ENCODE results near the gene ZSCAN10.

Gene ZSCAN10

GRCh38 chr16:3046641-3047386, 52.3 kb downstream of the ZSCAN10 start:
- DNase-seq (ENCODE audit: low read depth) = no peak

DNA sequence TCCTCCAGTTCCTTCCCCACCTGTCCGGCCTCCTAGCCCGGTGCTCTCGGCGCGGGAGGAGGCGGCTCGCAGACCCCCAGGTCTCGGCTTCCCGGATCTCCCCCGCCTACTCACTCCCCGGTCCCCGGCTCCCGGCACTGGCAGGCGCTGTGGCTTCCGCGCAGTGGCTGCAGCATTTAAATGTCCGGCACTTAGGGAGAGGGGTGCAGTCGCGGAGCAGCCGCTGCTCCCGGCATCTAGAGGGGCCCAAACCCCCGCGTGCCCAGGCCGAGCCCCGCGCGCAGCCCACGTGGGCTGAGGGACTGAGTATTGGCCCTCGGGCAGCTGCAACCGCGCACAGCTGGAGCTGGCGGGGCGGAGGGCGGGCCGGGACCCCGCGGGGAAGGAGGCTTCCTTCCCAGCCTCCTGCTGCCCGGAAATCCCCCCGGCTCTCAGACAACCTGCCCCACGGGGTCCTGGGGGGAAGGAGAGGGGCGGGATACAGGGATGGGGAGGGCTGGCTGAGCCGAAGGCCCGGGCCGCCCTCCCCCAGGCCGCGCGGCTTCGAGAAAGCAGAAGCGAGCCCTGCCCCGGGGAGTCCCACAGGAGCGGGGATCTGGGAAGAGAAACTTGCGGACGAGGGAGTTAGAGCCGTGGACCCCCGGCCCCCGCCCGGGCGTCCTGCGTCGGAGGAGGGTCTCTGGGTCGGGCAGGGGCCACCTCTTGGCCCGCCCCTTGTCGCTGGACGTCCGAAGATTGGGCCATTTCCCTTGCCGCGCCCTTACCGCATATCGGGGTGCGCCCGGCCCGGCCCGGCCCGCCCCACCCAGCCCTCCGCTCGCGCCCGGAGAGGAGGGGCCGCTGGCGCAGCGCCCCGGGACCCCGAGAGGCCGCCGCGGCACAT, 53.1 kb downstream of the ZSCAN10 start, which contains the start of gene MMP25:
MMP25 (plus strand) TSS at position 804 of the 883 bp plus-strand sequence. CDS start 357 bp downstream, outside the sequence.
- DNase-seq (ENCODE audit: low read depth) = no peak

DNA sequence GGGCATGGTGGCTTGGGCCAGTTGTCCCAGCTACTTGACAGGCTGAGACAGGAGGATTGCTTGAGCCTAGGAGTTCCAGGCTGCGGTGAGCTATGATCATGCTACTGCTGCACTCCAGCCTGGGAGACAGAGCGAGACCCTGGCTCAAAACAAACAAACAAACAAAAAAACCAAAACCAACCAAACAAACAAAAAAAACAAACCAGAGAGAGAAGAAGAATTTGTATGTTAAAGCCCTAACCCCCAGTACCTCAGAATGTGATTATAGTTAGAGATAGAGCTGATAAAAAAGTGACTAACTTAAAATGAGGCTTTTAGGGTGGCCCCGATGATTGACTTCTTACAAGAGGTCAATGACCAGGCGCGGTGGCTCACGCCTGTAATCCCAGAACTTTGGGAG, 54.4 kb downstream of the ZSCAN10 start:
- no peak for DNase-seq (ENCODE audit: low read depth)

DNA sequence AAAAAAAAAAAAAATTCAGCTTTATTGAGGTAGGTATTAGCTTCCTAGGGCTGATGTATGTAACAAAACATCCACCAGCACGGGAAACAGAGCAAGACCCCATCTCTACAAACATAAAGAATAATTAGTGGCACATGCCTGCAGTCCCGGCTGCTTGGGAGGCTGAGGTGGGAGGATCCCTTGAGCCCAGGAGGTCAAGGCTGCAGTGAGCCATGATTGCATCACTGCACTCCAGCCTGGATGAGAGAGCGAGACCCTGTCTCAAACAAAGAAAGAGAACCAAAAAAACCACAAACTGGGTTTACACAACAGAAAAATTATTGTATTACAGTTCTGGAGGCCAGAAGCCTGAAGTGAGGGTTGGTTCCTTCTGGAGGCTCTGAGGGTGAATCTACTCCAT, 56.7 kb downstream of the ZSCAN10 start:
- DNase-seq (ENCODE audit: low read depth) = no peak

GRCh38 chr16:3038896-3039295, 60.2 kb downstream of the ZSCAN10 start:
- DNase-seq (ENCODE audit: low read depth) = no peak
